Kidney epithelial cell (primary cell): Measurements from ENCODE around the gene MEF2A. TPM values are rescaled to one million over a fixed set of nuclear protein-coding genes. Genes with fewer than 3 reads are reported as not detected.

ENCODE experiments used
- DNase-seq: peaks from one replicate; pipeline ENCODE4 v3.0.0-alpha.2; 2010; ENCODE audit warnings: low read depth
- H3K27me3 ChIP-seq: 2 replicates; pipeline ENCODE4 v1.6.0; 2011; ENCODE audit warnings: low read length; ENCODE audit not compliant: control insufficient read depth, insufficient read depth
- H3K36me3 ChIP-seq: 2 replicates; pipeline ENCODE4 v1.5.1; 2011; ENCODE audit warnings: low read length; ENCODE audit not compliant: control insufficient read depth, insufficient read depth
- H3K4me3 ChIP-seq: 2 replicates; pipeline ENCODE4 v1.5.1; 2011; ENCODE audit warnings: low read depth, mild to moderate bottlenecking, control low read depth, low read length
- CTCF ChIP-seq: IDR thresholded peaks from 2 replicates; pipeline ENCODE4 v1.5.1; 2011; ENCODE audit warnings: mild to moderate bottlenecking, moderate library complexity, low read length, control low read depth, inconsistent platforms; ENCODE audit not compliant: insufficient read depth, poor library complexity, severe bottlenecking
- total RNA-seq: library from RNA; depleted of rRNA; stranded (reverse); fragments of >200 nt; gene quantifications from 2 replicates; pipeline ENCODE4 v1.2.3, GENCODE V29; 2015

The MEF2A gene
- total RNA-seq, 1 donor from 2014 or later = 55.4 TPM

- Histone ChIP-seq H3K36me3 (no peaks in the 10 kb centered on the region), H3K27me3 (no peaks in the 10 kb centered on the region), H3K4me3 (no peak overlapping the region)
- TF ChIP-seq CTCF = no peak
- no peak for DNase-seq
Observed at GRCh38 chr15:99613887-99614647, 48.3 kb downstream of the MEF2A start.

- Histone ChIP-seq H3K4me3 (no peak overlapping the region), H3K27me3 (no peaks in the 10 kb centered on the region), H3K36me3 (no peaks in the 10 kb centered on the region)
- no peak for DNase-seq
- no peak for TF ChIP-seq CTCF
Observed at GRCh38 chr15:99614749-99615288, 49.0 kb downstream of the MEF2A start.

- H3K4me3 ChIP-seq = no peak overlapping the region
- no peak for TF ChIP-seq CTCF
- DNase-seq = no peak
- H3K36me3 ChIP-seq = no peaks in the 10 kb centered on the region
- H3K27me3 ChIP-seq = no peaks in the 10 kb centered on the region
Observed at GRCh38 chr15:99615460-99615859, 49.7 kb downstream of the MEF2A start.

- no peak for DNase-seq
- no peaks in the 10 kb centered on the region for H3K36me3 ChIP-seq
- no peak overlapping the region for H3K4me3 ChIP-seq
- H3K27me3 ChIP-seq = no peaks in the 10 kb centered on the region
- TF ChIP-seq CTCF = no peak
Observed at GRCh38 chr15:99616129-99616528, 50.3 kb downstream of the MEF2A start.

GRCh38 chr15:99616773-99617342 is 51.1 kb downstream of the MEF2A start:
- Histone ChIP-seq H3K4me3 (no peak overlapping the region), H3K27me3 (no peaks in the 10 kb centered on the region), H3K36me3 (no peaks in the 10 kb centered on the region)
- TF ChIP-seq CTCF = no peak
- no peak for DNase-seq
